ENCODE results near the gene SND1.

The SND1 gene

GRCh38 chr7:127840226-127840951 is 188.4 kb downstream of the SND1 start:
- POLR2A ChIA-PET: no interaction called here
- CTCF ChIA-PET: no interaction called here
- DNase-seq (ENCODE audit: extremely low spot score): no peak
- peak; percentile 48; the same call in 1 of the 2 replicates for TF ChIP-seq PKNOX1 (IDR thresholded peaks at IDR 0.05)
- TF ChIP-seq NFRKB (IDR thresholded peaks at IDR 0.05): no peak
- no peak for TF ChIP-seq FOXK2 (IDR thresholded peaks at IDR 0.05)
- no peak for TF ChIP-seq FOXM1 (IDR thresholded peaks at IDR 0.05; ENCODE audit: borderline replicate concordance)
- no peak for TF ChIP-seq SUZ12 (IDR thresholded peaks at IDR 0.05)
- no peak for TF ChIP-seq TARDBP (IDR thresholded peaks at IDR 0.05)

- ChIA-PET POLR2A (no interaction called here), CTCF (no interaction called here)
- TF ChIP-seq L3MBTL2 (conservative IDR thresholded peaks at IDR 0.05): no peak
- TF ChIP-seq NFRKB (IDR thresholded peaks at IDR 0.05): no peak
- no peak for TF ChIP-seq FOXA1 (IDR thresholded peaks at IDR 0.05)
- no peak for TF ChIP-seq ZNF384 (IDR thresholded peaks at IDR 0.05)
- no peak for TF ChIP-seq PKNOX1 (IDR thresholded peaks at IDR 0.05)
- no peak for TF ChIP-seq HDGF (IDR thresholded peaks at IDR 0.05; ENCODE audit: borderline replicate concordance)
- no peak for TF ChIP-seq FOXM1 (IDR thresholded peaks at IDR 0.05; ENCODE audit: borderline replicate concordance)
- no peak for TF ChIP-seq CTBP1 (IDR thresholded peaks at IDR 0.05; ENCODE audit: borderline replicate concordance)
- no peak for TF ChIP-seq SP1 (IDR thresholded peaks at IDR 0.05)
- no peak for TF ChIP-seq FOXK2 (IDR thresholded peaks at IDR 0.05)
- no peak for TF ChIP-seq SUZ12 (IDR thresholded peaks at IDR 0.05)
- DNase-seq (ENCODE audit: extremely low spot score): no peak
Observed at GRCh38 chr7:127844165-127844564, 192.2 kb downstream of the SND1 start.

- POLR2A ChIA-PET: no interaction called here
- TF ChIP-seq PKNOX1 (IDR thresholded peaks at IDR 0.05): no peak
- no peak for TF ChIP-seq L3MBTL2 (conservative IDR thresholded peaks at IDR 0.05)
- TF ChIP-seq FOXM1 (IDR thresholded peaks at IDR 0.05; ENCODE audit: borderline replicate concordance): no peak
- TF ChIP-seq SP1 (IDR thresholded peaks at IDR 0.05): no peak
- no peak for TF ChIP-seq FOXK2 (IDR thresholded peaks at IDR 0.05)
- no peak for TF ChIP-seq BHLHE40 (IDR thresholded peaks at IDR 0.05; ENCODE audit: borderline replicate concordance)
- TF ChIP-seq LEF1 (IDR thresholded peaks at IDR 0.05; ENCODE audit: borderline replicate concordance): no peak
- TF ChIP-seq NFRKB (IDR thresholded peaks at IDR 0.05): no peak
- no peak for TF ChIP-seq CTBP1 (IDR thresholded peaks at IDR 0.05; ENCODE audit: borderline replicate concordance)
- TF ChIP-seq FOXA1 (IDR thresholded peaks at IDR 0.05): no peak
- TF ChIP-seq ZNF384 (IDR thresholded peaks at IDR 0.05): no peak
- no peak for TF ChIP-seq SUZ12 (IDR thresholded peaks at IDR 0.05)
- CTCF ChIA-PET: no interaction called here
- peak; percentile 7 for DNase-seq (ENCODE audit: extremely low spot score)
Observed at GRCh38 chr7:127844707-127845331, 192.8 kb downstream of the SND1 start.

- no peak for DNase-seq (ENCODE audit: extremely low spot score)
- TF ChIP-seq HDGF (IDR thresholded peaks at IDR 0.05; ENCODE audit: borderline replicate concordance) (no peak), FOXK2 (IDR thresholded peaks at IDR 0.05) (no peak), NFRKB (IDR thresholded peaks at IDR 0.05) (no peak), L3MBTL2 (conservative IDR thresholded peaks at IDR 0.05) (no peak), CTBP1 (IDR thresholded peaks at IDR 0.05; ENCODE audit: borderline replicate concordance) (no peak), SP1 (IDR thresholded peaks at IDR 0.05) (no peak), ZNF384 (IDR thresholded peaks at IDR 0.05) (no peak), ARNT (IDR thresholded peaks at IDR 0.05) (no peak), SUZ12 (IDR thresholded peaks at IDR 0.05) (no peak), FOXM1 (IDR thresholded peaks at IDR 0.05; ENCODE audit: borderline replicate concordance) (no peak), FOXA1 (IDR thresholded peaks at IDR 0.05) (no peak), PKNOX1 (IDR thresholded peaks at IDR 0.05) (no peak), TARDBP (IDR thresholded peaks at IDR 0.05) (no peak), LEF1 (IDR thresholded peaks at IDR 0.05; ENCODE audit: borderline replicate concordance) (no peak), BHLHE40 (IDR thresholded peaks at IDR 0.05; ENCODE audit: borderline replicate concordance) (no peak)
- POLR2A ChIA-PET: no interaction called here
- CTCF ChIA-PET: no interaction called here
Observed at GRCh38 chr7:127845522-127846214, 193.7 kb downstream of the SND1 start.

- ChIA-PET POLR2A (no interaction called here), CTCF (no interaction called here)
- TF ChIP-seq SUZ12 (IDR thresholded peaks at IDR 0.05) (no peak), FOXM1 (IDR thresholded peaks at IDR 0.05; ENCODE audit: borderline replicate concordance) (no peak), PKNOX1 (IDR thresholded peaks at IDR 0.05) (no peak), ZNF384 (IDR thresholded peaks at IDR 0.05) (no peak)
- no peak for DNase-seq (ENCODE audit: extremely low spot score)
Observed at GRCh38 chr7:127847641-127848040, 195.6 kb downstream of the SND1 start.
